ENCODE data around the gene RAI14.
"Not testable (repeated sequence)": the region's sequence is repeated elsewhere in the genome, so short reads cannot be mapped to it uniquely, and the experiment has no call there.

DNA sequence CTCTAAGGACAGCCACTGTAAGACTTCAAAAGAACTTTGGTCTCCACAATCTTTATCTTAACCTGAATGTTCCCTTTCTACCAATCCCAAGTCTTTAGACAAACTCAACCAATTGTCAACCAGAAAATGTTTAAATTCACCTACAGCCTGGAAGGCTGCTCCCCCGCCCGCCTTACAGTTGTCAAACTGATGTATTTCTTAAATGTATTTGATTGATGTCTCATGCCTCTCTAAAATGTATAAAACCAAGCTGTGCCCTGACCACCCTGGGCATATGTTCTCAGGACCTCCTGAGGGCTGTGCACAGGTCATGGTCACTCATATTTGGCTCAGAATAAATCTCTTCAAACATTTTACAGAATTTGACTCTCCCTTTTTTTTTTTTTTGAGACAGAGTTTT is 45.3 kb downstream of the RAI14 start:
- TF ChIP-seq, protein P1, sequence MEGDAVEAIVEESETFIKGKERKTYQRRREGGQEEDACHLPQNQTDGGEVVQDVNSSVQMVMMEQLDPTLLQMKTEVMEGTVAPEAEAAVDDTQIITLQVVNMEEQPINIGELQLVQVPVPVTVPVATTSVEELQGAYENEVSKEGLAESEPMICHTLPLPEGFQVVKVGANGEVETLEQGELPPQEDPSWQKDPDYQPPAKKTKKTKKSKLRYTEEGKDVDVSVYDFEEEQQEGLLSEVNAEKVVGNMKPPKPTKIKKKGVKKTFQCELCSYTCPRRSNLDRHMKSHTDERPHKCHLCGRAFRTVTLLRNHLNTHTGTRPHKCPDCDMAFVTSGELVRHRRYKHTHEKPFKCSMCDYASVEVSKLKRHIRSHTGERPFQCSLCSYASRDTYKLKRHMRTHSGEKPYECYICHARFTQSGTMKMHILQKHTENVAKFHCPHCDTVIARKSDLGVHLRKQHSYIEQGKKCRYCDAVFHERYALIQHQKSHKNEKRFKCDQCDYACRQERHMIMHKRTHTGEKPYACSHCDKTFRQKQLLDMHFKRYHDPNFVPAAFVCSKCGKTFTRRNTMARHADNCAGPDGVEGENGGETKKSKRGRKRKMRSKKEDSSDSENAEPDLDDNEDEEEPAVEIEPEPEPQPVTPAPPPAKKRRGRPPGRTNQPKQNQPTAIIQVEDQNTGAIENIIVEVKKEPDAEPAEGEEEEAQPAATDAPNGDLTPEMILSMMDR (conservative IDR thresholded peaks at IDR 0.05; ENCODE audit: low read depth, low read length): not testable (repeated sequence)
- TF ChIP-seq EZH2 (IDR thresholded peaks at IDR 0.05; ENCODE audit: borderline replicate concordance, low read depth, low read length, poor library complexity, severe bottlenecking): not testable (repeated sequence)

Data from A673 (cell line).